A673 (cell line): ENCODE results near the gene TNFRSF14. TPM values are rescaled to one million over a fixed set of nuclear protein-coding genes. Genes with fewer than 3 reads are reported as not detected.

Experiments
- BruUV-seq: library from RNA; stranded (reverse); fragments of 400-500 nt; replicated peaks from 2 replicates; lab custom pipeline; 2021; lab: Mats Ljungman, UMichigan
- CTCF ChIA-PET: fragments of 300-600 bp; sonication (Branson Sonifier 250); formaldehyde crosslinking; loops from one replicate; lab custom pipeline; 2022; ENCODE audit warnings: antibody characterized with exemption; lab: Charles Lee
- POLR2A ChIA-PET: fragments of 300-600 bp; sonication (Branson Sonifier 250); formaldehyde crosslinking; loops from one replicate; lab custom pipeline; 2022; ENCODE audit warnings: antibody characterized with exemption; ENCODE audit not compliant: low non-redundant PET; lab: Charles Lee
- DNase-seq: peaks from one replicate; pipeline ENCODE4 v3.0.0-alpha.2; 2015; ENCODE audit warnings: low spot score
- H3K27ac ChIP-seq: fragments of 200-600 bp; sonication (generic); 2 replicates; pipeline ENCODE4 v1.5.1; 2016; ENCODE audit warnings: mixed run types, low read depth, mild to moderate bottlenecking, mixed read lengths, antibody characterized with exemption, low read length; ENCODE audit not compliant: poor library complexity, severe bottlenecking
- H3K27me3 ChIP-seq: fragments of 200-600 bp; sonication (generic); replicated peaks from 2 replicates; pipeline ENCODE4 v1.6.1; 2017; ENCODE audit warnings: mixed run types, low read depth, mild to moderate bottlenecking, mixed read lengths, antibody characterized with exemption, low read length; ENCODE audit not compliant: insufficient read depth, poor library complexity
- H3K36me3 ChIP-seq: fragments of 200-600 bp; sonication (generic); 2 replicates; pipeline ENCODE4 v1.6.1; 2016; ENCODE audit warnings: mixed run types, mild to moderate bottlenecking, mixed read lengths, antibody characterized with exemption, low read length; ENCODE audit not compliant: insufficient read depth, poor library complexity, severe bottlenecking
- H3K4me1 ChIP-seq: fragments of 200-600 bp; sonication (generic); 2 replicates; pipeline ENCODE4 v1.6.1; 2017; ENCODE audit warnings: mixed run types, mild to moderate bottlenecking, mixed read lengths, antibody characterized with exemption, low read length; ENCODE audit not compliant: insufficient read depth, poor library complexity, severe bottlenecking
- H3K4me3 ChIP-seq: fragments of 200-600 bp; sonication (generic); 2 replicates; pipeline ENCODE4 v1.5.1; 2016; ENCODE audit warnings: low read depth, mixed run types, mild to moderate bottlenecking, mixed read lengths, low read length; ENCODE audit not compliant: poor library complexity, severe bottlenecking
- H3K9me3 ChIP-seq: fragments of 200-600 bp; sonication (generic); 2 replicates; pipeline ENCODE4 v1.6.1; 2016; ENCODE audit warnings: mixed run types, low read depth, mild to moderate bottlenecking, mixed read lengths, antibody characterized with exemption, low read length; ENCODE audit not compliant: poor library complexity, severe bottlenecking
- EZH2 ChIP-seq: fragments of 200-600 bp; sonication (generic); IDR thresholded peaks from 2 replicates; pipeline ENCODE4 v1.6.1; 2017; ENCODE audit warnings: borderline replicate concordance, low read depth, mild to moderate bottlenecking, mixed read lengths, antibody characterized with exemption, low read length; ENCODE audit not compliant: poor library complexity, severe bottlenecking
- intact Hi-C: fragments of 100-400 bp; cut with micrococcal nuclease; formaldehyde crosslinking; loops from one replicate; pipeline ENCODE4 v1.10.0; 2022; ENCODE audit not compliant: unreplicated experiment
- total RNA-seq: library from RNA; stranded (reverse); gene quantifications from 2 replicates; pipeline ENCODE4 v1.2.3, GENCODE V29; 2021
- TF ChIP-seq, protein P1 (sequence below): fragments of 300-800, 200-600 bp; sonication (generic); conservative IDR thresholded peaks from 2 replicates; pipeline ENCODE4 v1.5.1; 2017; ENCODE audit warnings: low read depth, mild to moderate bottlenecking, antibody characterized with exemption, low read length, moderate library complexity, mixed read lengths

TNFRSF14 gene
- total RNA-seq, 1 experiment from 2014 or later = 4.6 TPM

DNA sequence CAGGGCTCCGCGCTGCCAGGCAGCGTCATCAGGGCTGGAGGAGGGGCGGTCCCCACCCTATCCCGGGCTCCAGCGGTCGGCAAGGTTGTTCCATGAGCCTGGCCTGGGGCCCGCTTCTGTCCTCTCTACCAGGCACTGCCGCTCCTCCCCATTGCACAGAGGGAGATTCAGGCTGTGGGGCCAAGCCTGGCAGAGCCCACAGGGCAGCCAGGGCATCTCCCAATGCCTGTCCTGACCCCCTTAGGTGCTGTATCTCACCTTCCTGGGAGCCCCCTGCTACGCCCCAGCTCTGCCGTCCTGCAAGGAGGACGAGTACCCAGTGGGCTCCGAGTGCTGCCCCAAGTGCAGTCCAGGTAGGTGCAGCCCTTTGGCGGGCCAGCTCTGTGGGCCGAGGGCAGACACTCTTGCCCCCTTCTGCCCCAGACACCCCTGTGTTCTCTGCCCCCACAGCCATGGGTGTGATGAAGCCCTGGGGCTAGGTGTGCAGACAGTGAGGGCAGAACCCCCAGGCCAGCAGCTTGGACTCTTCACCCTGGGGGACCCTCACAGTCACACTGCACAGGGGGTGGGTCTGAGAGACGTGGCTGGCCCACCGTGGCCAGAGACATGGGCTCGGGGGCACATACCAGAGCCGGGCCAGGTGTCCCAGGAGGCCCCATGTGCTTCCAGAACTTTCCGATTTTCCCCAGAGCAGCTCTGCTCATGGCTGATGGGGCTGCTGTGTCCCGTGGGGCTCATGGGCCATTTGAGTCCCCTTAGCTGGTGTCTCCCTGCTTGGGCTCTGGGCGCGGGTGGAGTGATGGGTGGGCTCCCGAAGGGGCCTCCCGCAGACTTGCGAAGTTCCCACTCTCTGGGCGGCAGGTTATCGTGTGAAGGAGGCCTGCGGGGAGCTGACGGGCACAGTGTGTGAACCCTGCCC is 1.6 kb downstream of the TNFRSF14 start:
- CTCF ChIA-PET = no interaction called here
- no peak for DNase-seq

DNA sequence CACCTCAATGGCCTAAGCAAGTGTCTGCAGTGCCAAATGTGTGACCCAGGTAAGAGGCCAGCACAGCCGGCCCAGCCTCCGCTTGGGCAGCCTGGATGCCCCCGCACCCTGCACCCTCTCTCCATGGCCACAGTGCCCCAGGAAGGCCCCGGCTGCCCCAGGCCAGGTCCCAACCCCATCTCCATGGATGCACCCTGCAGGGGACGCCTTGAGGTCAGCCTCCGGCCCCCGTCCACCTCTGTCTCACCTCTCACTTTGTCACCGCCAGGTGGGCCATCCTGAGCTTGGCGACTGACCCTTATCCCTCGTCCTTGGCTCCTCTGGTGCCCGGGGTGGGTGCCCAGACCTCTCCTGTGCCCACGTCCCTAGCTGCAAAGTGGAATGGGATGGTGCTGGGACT is 2.2 kb downstream of the TNFRSF14 start:
- DNase-seq = no peak
- Histone ChIP-seq H3K27ac (no peak overlapping the region), H3K9me3 (no peaks in the 10 kb centered on the region), H3K27me3 (no peaks in the 10 kb centered on the region), H3K4me1 (peaks cover 17% of the 10 kb centered on the region), H3K4me3 (no peak overlapping the region), H3K36me3 (no peaks in the 10 kb centered on the region)
- TF ChIP-seq, protein P1, sequence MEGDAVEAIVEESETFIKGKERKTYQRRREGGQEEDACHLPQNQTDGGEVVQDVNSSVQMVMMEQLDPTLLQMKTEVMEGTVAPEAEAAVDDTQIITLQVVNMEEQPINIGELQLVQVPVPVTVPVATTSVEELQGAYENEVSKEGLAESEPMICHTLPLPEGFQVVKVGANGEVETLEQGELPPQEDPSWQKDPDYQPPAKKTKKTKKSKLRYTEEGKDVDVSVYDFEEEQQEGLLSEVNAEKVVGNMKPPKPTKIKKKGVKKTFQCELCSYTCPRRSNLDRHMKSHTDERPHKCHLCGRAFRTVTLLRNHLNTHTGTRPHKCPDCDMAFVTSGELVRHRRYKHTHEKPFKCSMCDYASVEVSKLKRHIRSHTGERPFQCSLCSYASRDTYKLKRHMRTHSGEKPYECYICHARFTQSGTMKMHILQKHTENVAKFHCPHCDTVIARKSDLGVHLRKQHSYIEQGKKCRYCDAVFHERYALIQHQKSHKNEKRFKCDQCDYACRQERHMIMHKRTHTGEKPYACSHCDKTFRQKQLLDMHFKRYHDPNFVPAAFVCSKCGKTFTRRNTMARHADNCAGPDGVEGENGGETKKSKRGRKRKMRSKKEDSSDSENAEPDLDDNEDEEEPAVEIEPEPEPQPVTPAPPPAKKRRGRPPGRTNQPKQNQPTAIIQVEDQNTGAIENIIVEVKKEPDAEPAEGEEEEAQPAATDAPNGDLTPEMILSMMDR = no peak
- no peak for TF ChIP-seq EZH2
- intact Hi-C loops = loop anchor here (10.0 kb wide), 1 partner anchor 866 kb away; no protein-coding TSS in a partner anchor
- ChIA-PET POLR2A (interaction anchor here (0.6 kb wide), 1 partner anchor 16 kb away, joined by 3 read pairs; no protein-coding TSS in a partner anchor), CTCF (no interaction called here)
- no TSS peak for BruUV-seq

More for the DNA sequence above, 1.6 kb downstream of the TNFRSF14 start:
- no peak overlapping the region for H3K4me3 ChIP-seq
- POLR2A ChIA-PET = interaction anchor here (0.6 kb wide), 1 partner anchor 16 kb away, joined by 3 read pairs; no protein-coding TSS in a partner anchor
- no peak overlapping the region for H3K27ac ChIP-seq
- H3K36me3 ChIP-seq = no peaks in the 10 kb centered on the region
- no peaks in the 10 kb centered on the region for H3K9me3 ChIP-seq
- H3K27me3 ChIP-seq = no peaks in the 10 kb centered on the region
- H3K4me1 ChIP-seq = peaks cover 17% of the 10 kb centered on the region
- BruUV-seq = no TSS peak
- intact Hi-C loops = loop anchor here (10.0 kb wide), 1 partner anchor 867 kb away; no protein-coding TSS in a partner anchor
- TF ChIP-seq, protein P1 = no peak
- no peak for TF ChIP-seq EZH2

- no peaks in the 10 kb centered on the region for H3K27me3 ChIP-seq
- DNase-seq = no peak
- no peak overlapping the region for H3K4me3 ChIP-seq
- intact Hi-C loops = loop anchor here (10.0 kb wide), 1 partner anchor 866 kb away; no protein-coding TSS in a partner anchor
- TF ChIP-seq EZH2 = no peak
- TF ChIP-seq, protein P1 = no peak
- POLR2A ChIA-PET = no interaction called here
- no peaks in the 10 kb centered on the region for H3K9me3 ChIP-seq
- H3K36me3 ChIP-seq = no peaks in the 10 kb centered on the region
- CTCF ChIA-PET = no interaction called here
- BruUV-seq = no TSS peak
- no peak overlapping the region for H3K27ac ChIP-seq
- H3K4me1 ChIP-seq = peaks cover 17% of the 10 kb centered on the region
Measured at GRCh38 chr1:2558861-2559260, 2.7 kb downstream of the TNFRSF14 start.
